NOMO-1 treated with dmso at 0.1 percent for 144 hours (cell line): Measurements from ENCODE around the gene NRCAM.
A peak's percentile ranks its signal among the peaks of the same experiment; 100 is the strongest.
"Not testable (repeated sequence)": the region's sequence is repeated elsewhere in the genome, so short reads cannot be mapped to it uniquely, and the experiment has no call there.

Experiments used
- DNase-seq: peaks from one replicate; lab custom pipeline; 2025; ENCODE audit not compliant: unreplicated experiment; lab: John Stamatoyannopoulos, UW

The NRCAM gene

DNA sequence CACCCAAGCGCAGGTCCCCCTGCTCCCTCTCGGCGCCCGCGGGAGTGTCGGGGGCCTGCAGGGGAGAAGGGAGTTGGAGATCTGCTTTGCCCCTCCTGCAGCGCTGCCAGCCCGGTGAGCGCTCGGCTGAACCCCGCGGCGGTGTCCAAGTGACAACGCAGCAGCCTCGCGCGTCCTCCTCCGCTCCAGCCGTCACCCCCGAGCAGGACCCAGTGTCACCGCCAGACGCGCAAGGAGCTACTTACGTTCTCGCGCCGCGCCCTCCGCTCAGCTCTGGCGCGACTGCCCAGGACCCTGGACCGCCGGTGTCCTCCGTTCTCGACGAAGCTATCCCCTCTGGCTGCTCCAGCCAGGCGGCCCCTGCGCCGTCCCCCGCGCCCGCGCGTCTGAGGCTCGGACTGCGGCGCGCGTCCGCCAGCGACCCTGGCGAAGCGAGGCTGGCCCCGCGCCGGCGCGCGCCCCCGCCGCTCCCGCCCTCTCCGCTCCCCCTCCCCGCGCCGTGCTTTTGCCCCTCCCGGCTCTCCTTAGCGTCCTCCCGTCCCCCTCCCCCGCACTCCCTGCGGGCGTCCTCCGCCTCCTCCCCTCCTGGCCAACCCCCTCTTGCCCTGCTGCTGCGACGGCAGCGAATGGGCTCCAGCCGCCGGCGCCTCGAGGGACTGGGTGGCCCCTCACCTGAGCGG, at the start of gene NRCAM:
TSS of gene NRCAM (minus strand) at position 439 of the 680 bp plus-strand sequence. CDS start 216,372 bp downstream, outside the sequence.
- peak; percentile 18 for DNase-seq

DNA sequence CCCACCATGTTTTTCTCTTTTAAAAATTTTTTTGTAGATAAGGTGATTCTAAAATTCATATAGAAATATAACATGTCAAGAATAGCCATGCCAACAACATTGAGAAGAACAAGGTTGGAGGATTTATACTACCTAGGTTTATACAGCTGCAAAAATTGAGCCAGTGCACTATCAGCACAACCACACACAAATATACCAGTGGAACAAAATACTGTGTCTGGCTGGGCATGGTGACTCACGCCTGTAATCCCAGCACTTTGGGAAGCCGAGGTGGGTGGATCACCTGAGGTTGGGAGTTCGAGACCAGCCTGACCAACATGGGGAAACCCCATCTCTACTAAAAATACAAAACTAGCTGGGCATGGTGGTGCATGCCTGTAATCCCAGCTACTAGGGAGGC, 48.3 kb upstream of the NRCAM start:
- not testable (repeated sequence) for DNase-seq

DNA sequence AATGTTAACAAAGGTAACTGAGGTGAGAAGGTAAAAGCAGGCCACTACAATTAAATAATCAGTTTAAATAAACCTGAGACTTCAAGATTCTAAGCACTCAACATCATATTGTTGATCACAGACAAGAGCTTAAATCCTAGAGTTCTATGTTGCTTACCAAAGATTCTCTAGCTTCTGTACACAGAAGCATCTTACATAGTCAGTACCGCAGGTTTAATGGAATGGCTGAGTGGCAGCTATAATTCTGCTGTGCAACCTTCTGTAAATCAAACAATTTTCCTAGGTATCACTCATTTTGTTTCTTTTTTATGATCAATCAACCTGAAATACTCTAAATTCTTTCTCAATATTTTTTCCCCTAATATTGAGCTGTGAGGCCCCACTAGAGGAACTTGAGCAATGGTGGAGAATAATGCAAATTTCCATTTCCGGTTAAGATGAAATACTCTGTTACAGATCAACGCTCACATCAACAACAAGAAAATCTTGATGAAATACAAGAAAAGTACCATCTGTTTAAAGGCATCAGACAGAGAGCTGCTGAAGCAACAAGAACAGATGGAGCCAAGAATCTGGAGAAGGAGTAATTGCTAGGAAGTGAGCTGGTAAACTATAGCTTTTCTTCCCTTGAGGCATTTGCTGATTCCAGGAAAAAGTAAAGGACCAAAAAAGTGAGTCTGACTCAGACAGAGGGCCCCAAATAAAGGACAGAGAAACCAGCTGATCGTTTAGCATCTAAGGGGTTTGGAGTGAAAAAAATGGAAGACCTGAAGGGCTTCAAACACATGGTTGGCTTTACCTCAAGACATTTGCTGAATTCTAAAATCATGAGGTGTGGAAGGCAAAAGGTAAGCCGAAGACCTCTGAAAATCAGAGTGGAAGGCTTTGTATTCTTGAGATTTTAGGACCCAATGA, 47.1 kb upstream of the NRCAM start:
- no peak for DNase-seq

DNA sequence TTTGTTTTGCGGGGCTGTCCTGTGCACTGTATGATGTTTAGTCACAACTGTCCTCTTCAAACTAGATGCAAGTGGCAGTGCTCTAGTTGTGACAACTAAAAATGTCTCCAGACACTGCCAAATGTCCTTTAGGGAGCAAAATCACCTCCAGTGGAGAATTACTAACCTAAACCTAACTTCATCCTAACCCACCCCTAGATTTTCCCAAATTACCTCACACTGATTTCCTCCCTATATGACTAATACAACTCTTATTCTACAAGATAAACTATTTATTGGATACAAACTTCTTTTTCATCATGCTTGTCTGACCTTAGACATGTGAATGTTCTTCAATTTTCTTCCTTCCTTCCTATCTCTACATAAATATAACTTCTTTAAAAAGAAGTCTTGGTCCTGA, 43.3 kb upstream of the NRCAM start:
- DNase-seq, result no peak

- no peak for DNase-seq
Measured at GRCh38 chr7:108498481-108498880, 42.2 kb upstream of the NRCAM start.

DNA sequence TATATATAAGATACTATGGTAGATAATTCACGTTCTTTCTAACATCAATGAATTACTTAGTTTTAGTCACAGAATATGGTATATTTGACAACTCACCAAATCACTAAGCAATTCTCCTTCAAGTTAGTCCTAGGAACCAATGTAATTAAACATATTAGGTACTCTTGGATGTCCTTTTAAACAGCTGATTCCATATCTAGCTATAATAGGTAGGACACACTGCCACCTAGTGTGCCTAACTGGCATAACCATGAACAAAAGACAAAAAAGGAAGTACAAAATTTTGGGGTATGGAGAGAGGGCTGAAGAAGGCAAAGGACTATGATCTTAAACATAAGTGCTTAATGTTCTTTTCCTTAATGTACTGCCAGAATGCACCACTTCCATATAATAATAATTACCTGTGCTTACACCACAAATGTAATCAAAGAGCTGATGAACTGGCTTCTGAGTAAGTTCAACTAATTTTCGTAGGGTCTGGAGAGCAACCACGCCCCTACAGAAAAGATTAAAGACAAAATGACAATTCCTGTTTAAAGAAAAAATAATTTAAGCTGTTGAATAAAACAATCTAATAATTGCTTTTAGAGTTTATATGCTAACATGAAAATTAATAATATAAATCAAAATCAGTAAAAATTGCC, 41.0 kb upstream of the NRCAM start:
- no peak for DNase-seq

DNA sequence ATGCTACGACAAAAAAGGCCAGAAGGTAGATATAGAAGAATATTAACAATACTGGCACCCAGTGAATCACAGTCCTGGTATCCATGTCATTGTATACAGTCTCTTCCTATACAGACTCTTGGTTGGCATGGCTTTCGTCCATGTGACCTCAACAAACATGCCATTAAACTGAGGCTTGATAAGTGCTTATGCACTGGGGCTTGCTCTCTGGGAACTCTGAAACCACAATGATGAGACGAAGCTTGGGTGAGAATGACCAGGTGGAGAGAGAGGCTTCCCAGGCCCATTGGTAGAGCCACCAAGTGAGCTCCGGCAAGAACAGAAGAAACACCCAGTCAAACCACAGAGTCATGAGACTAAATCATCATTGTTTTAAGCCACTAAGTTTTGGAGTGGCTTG, 36.5 kb upstream of the NRCAM start:
- DNase-seq, result no peak

DNA sequence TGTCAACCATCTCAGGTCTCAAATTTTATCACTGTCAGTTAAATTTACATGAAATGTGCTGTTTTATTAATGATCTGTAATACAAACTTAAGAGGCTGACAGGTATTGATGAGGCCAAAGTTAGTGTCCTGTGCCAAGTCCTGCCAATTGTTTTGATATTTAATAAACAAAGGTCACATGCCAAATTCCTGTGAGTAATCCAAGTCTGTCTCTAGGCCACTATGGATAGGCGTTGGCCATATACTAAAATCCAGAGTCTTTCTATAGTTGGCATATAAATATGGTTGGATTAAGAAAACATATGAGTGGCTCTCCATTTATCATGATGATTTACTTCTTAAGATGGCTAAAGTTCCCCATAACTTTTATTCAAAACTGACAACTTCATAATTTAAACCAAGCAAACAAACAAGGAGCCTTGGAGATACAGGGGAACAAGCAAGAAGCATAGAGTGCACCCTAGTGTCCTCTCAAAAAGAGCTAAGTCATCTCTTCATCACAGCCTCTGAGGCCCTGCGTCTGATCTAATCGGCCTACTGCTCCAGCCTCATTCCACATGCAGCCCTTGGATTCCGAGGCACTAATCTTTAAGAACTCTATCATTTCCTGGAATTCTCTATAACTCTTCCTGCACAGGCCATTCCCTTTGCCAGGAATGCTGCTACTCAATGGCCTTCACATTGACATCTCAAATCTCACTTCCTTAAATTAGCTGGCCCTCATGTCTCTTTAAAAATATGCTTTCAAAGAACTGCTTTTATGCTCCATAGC, 32.7 kb upstream of the NRCAM start:
- DNase-seq, result no peak

GRCh38 chr7:108487646-108488045, 31.4 kb upstream of the NRCAM start:
- DNase-seq, result no peak

DNA sequence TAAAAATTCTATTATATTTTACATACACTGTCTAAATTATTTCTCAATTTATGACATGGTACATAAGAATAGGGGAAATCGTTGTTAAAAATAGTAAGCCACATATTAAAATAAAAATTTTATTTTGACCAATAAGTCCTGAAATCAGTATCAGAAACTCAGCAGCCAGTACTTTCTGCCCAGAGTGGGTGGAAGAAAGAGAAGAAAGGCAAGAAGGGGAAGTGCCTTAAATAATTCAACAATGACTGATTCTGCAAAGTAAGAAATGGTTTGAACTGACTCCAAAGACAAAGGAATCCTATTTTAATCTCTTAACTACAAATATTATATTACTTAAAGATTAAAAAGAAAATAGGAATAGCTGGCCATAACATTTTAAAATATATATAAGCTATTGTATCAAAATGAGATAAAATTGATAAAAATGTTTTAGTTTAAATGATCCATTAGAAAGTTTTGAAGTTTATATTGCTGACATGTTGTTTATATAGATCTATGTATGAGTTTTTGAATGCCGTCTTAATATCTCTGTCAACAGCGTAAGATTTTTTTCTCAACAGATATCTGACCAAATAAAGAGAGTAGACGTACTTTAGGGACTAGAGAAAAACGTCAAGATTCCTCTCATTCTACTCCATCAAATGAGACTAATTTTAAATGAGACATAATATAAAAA, 30.2 kb upstream of the NRCAM start:
- DNase-seq, result no peak

DNA sequence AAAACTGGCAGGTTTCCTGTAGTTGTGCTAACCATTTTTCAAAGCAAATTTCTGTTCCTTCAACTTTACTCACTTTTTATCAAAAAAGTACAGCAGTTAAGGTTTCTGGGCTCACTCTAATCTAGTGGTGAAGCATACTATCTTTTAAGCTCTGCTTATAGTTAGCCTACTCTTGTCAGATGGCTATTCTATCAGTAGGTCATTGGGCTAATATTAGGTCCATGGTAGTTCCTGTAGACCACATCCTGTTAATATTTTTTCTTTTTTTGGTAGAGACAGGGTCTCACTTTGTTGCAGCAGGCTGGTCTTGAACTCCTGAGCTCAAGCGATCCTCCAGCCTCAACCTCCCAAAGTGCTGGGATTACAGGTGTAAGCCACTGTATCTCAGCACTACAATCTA, 27.9 kb upstream of the NRCAM start:
- no peak for DNase-seq

GRCh38 chr7:108480311-108480710, 24.1 kb upstream of the NRCAM start:
- DNase-seq, result no peak

GRCh38 chr7:108479751-108480150, 23.5 kb upstream of the NRCAM start:
- DNase-seq, result no peak

GRCh38 chr7:108479118-108479517, 22.9 kb upstream of the NRCAM start:
- no peak for DNase-seq

DNA sequence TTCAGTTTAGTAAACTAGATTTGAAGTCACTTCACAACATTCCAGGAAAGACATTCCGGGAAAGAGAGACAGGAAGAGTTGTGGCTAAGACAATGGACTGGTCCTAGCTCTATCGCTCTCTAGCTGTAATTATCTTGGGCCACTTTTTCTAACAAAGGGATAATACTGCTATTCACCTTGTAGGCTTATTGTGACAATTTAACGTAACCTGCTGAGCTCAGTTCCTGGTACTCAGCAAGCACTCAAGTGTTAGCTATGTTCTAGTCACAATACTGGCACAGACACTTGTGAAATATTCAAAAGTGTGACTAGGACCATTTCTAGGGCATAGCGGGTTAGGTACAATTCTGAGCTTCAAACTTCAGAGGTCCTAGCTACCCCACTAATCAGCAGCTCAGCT, 12.0 kb upstream of the NRCAM start:
- DNase-seq, result no peak

- no peak for DNase-seq
Measured at GRCh38 chr7:108467391-108467790, 11.2 kb upstream of the NRCAM start.

GRCh38 chr7:108466322-108466721, 10.1 kb upstream of the NRCAM start:
- DNase-seq, result not testable (repeated sequence)

GRCh38 chr7:108464743-108465142, 8.5 kb upstream of the NRCAM start:
- DNase-seq, result no peak

- DNase-seq, result no peak
Measured at GRCh38 chr7:108463613-108464012, 7.4 kb upstream of the NRCAM start.

DNA sequence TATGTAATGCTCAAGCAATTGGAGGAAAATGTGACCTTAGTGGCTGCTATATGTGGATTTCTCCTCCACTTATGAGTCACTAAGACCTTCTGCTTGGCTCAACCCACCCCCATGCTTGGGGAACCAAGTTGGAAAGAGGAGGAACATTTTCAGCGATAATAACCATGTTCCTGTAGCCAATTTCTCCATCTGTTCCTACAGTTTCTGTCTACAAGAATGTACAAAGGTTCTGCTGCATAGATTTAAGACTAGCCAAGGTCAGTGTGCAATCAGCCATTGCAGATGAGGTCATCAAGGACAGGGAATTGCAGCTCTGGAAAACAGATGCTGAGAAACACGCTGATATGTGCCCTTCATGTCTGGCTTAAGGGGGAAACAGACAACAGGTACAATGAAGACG, 5.6 kb upstream of the NRCAM start:
- DNase-seq, result no peak

DNA sequence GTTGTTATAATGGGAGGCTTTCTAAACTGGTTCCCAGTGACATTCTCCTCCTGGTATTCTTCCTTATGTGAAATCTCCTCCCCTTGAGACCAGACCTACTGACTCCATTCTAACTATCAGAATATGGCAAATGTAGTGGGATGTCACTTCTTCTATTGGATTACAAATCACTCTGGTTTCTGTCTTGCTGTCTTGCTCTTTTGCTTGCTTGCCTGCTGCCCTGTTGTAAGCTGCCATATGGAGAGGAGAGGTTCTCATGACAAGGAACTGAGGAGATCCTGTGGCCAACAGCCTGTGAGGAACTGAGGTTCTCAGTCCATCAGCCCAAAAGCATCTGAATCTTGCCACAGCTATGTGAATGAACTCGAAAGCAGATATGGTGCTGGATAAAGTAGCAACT, 4.7 kb upstream of the NRCAM start:
- no peak for DNase-seq
